Upper lobe of right lung (tissue), 1 donor: ENCODE data around the gene ARNT2. TPM values are rescaled to one million over a fixed set of nuclear protein-coding genes. Genes with fewer than 3 reads are reported as not detected.

Experiments used
- ATAC-seq: fragments of 200-7000 bp; cut with Tn5 transposase; one replicate; pipeline ENCODE4 v1.9.1; 2020; ENCODE audit warnings: mild to moderate bottlenecking, moderate library complexity
- DNase-seq: peaks from one replicate; pipeline ENCODE4 v3.0.0-alpha.2; 2020
- H3K27ac ChIP-seq: fragments of 200-600 bp; one replicate; pipeline ENCODE4 v1.8.0; 2022
- H3K27me3 ChIP-seq: fragments of 200-600 bp; one replicate; pipeline ENCODE4 v1.8.0; 2022; ENCODE audit warnings: mild to moderate bottlenecking
- H3K36me3 ChIP-seq: fragments of 200-600 bp; one replicate; pipeline ENCODE4 v1.8.0; 2022
- H3K4me1 ChIP-seq: fragments of 200-600 bp; one replicate; pipeline ENCODE4 v1.8.0; 2022
- H3K4me3 ChIP-seq: fragments of 200-600 bp; one replicate; pipeline ENCODE4 v1.8.0; 2022; ENCODE audit warnings: mild to moderate bottlenecking
- H3K9me3 ChIP-seq: fragments of 200-600 bp; one replicate; pipeline ENCODE4 v1.8.0; 2022
- intact Hi-C: fragments of 100-400 bp; cut with DNase I; formaldehyde crosslinking; loops from one replicate; pipeline ENCODE4 v1.11.0; 2022
- total RNA-seq: library from RNA; stranded (reverse); fragmentation: NEBNext Ultra II Directional; extraction: Animal tissue kit (Norgen Biotek cat#: 25700); gene quantifications from one replicate; pipeline ENCODE4 v1.2.1, GENCODE V29; 2021
- TF ChIP-seq, protein P1 (sequence below): fragments of 200-600 bp; IDR thresholded peaks from one replicate; pipeline ENCODE4 v1.8.0; 2022; ENCODE audit warnings: antibody characterized with exemption
- donor health status: DM: no; HTN: yes; CAD: no; lungs with severe emphysema.

ARNT2 gene
- total RNA-seq, 1 donor from 2014 or later = 12.9 TPM

DNA sequence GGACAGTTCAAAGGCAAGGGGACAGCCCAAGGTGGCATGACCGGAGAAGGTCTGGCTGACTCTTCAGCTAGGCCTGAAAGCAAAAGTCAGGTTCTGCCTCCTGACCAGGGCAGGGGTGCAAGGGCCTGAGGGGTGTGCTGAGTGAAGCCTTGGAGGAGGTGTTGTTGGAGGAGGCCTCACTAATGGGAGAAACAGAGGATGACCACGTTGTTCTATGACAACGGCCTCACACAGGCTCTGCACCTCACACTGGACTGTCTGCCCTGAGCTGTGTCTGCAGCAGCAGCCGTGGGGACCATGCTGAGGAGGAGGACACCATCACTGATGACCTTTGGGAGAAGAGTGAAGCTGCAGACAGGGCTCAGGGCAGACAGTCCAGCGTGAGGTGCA lies 174.0 kb downstream of the ARNT2 start:
- ATAC-seq (no peak), DNase-seq (no peak)
- intact Hi-C loops = no loop called here
- Histone ChIP-seq H3K9me3 (no peaks in the 10 kb centered on the region), H3K4me3 (no peak overlapping the region), H3K27ac (no peak overlapping the region), H3K27me3 (no peaks in the 10 kb centered on the region), H3K4me1 (no peaks in the 10 kb centered on the region), H3K36me3 (no peaks in the 10 kb centered on the region)
- TF ChIP-seq, protein P1, sequence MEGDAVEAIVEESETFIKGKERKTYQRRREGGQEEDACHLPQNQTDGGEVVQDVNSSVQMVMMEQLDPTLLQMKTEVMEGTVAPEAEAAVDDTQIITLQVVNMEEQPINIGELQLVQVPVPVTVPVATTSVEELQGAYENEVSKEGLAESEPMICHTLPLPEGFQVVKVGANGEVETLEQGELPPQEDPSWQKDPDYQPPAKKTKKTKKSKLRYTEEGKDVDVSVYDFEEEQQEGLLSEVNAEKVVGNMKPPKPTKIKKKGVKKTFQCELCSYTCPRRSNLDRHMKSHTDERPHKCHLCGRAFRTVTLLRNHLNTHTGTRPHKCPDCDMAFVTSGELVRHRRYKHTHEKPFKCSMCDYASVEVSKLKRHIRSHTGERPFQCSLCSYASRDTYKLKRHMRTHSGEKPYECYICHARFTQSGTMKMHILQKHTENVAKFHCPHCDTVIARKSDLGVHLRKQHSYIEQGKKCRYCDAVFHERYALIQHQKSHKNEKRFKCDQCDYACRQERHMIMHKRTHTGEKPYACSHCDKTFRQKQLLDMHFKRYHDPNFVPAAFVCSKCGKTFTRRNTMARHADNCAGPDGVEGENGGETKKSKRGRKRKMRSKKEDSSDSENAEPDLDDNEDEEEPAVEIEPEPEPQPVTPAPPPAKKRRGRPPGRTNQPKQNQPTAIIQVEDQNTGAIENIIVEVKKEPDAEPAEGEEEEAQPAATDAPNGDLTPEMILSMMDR = no peak

DNA sequence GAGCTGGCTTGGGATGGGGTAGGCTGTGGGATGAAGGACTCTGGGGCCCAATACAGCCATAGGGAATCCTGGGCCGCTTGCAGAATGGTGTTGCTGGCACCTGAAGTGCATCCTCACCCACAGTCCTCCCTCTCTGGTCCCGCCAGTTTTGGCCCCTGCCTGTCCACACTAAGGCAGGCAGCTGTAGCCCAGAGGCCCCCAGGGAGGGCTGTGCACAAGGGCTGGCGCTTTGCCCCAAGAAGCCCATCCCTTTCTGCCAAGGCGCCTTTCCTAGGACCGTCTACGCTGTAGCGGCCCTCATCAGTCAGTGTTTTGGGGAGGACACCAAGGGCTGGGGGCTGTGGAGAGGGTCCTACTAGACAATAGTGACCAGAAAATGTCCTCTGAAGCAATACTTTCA lies 174.7 kb downstream of the ARNT2 start:
- ATAC-seq = no peak
- TF ChIP-seq, protein P1 = no peak
- Histone ChIP-seq H3K4me1 (no peaks in the 10 kb centered on the region), H3K4me3 (no peak overlapping the region), H3K36me3 (no peaks in the 10 kb centered on the region), H3K27ac (no peak overlapping the region), H3K9me3 (no peaks in the 10 kb centered on the region), H3K27me3 (no peaks in the 10 kb centered on the region)
- intact Hi-C loops = no loop called here
- DNase-seq = peak; percentile 52

DNA sequence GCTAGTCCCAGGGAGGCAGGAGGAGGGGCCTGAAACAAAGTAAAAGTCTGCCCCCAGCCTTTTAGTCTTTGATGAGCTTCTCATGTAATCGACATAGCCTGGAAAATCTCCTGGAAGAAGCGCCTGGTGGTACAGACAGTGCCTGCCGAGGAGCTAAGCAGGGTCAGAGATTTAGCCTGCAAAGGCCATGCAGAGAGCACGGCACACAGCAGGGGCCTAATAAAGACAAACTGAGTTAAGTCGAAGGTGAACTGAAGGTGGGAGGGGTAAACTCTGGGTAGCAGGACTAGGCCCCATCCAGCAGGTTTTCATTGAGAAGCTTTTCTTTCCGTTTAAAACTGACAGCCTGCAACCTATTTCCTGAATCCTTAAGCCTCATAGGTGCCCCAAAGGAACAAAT lies 175.4 kb downstream of the ARNT2 start:
- Histone ChIP-seq H3K9me3 (no peaks in the 10 kb centered on the region), H3K36me3 (no peaks in the 10 kb centered on the region), H3K4me3 (no peak overlapping the region), H3K27me3 (no peaks in the 10 kb centered on the region), H3K4me1 (no peaks in the 10 kb centered on the region), H3K27ac (no peak overlapping the region)
- TF ChIP-seq, protein P1 = no peak
- DNase-seq = no peak
- ATAC-seq = no peak
- intact Hi-C loops = no loop called here

GRCh38 chr15:80580106-80580505 lies 175.9 kb downstream of the ARNT2 start:
- no peaks in the 10 kb centered on the region for H3K27me3 ChIP-seq
- intact Hi-C loops = no loop called here
- H3K4me1 ChIP-seq = no peaks in the 10 kb centered on the region
- ATAC-seq (no peak), DNase-seq (no peak)
- no peaks in the 10 kb centered on the region for H3K9me3 ChIP-seq
- no peaks in the 10 kb centered on the region for H3K36me3 ChIP-seq
- TF ChIP-seq, protein P1 = no peak
- no peak overlapping the region for H3K27ac ChIP-seq
- H3K4me3 ChIP-seq = no peak overlapping the region

GRCh38 chr15:80580536-80581260 lies 176.5 kb downstream of the ARNT2 start:
- intact Hi-C loops = no loop called here

More at GRCh38 chr15:80580536-80581260, 176.5 kb downstream of the ARNT2 start:
- TF ChIP-seq, protein P1 = no peak
- Histone ChIP-seq H3K4me1 (no peaks in the 10 kb centered on the region), H3K27ac (no peak overlapping the region), H3K9me3 (no peaks in the 10 kb centered on the region), H3K27me3 (no peaks in the 10 kb centered on the region), H3K36me3 (no peaks in the 10 kb centered on the region), H3K4me3 (no peak overlapping the region)
- DNase-seq (peak; percentile 53), ATAC-seq (no peak)
